GM12875 (cell line): ENCODE results near the gene LEMD1.

ENCODE experiments used
- H3K4me3 ChIP-seq: one replicate; pipeline ENCODE4 v1.5.1; 2011; ENCODE audit warnings: low read depth, low read length, control low read depth
- CTCF ChIP-seq: IDR thresholded peaks from 2 replicates; pipeline ENCODE4 v1.5.1; 2011; ENCODE audit warnings: low read depth, mild to moderate bottlenecking, control low read depth, inconsistent platforms, low read length, moderate library complexity, borderline replicate concordance; ENCODE audit not compliant: insufficient read depth

The LEMD1 gene

GRCh38 chr1:205451202-205451601 lies 29.3 kb upstream of the LEMD1 start:
- no peak overlapping the region for H3K4me3 ChIP-seq
- TF ChIP-seq CTCF: no peak

GRCh38 chr1:205450448-205450847 lies 28.6 kb upstream of the LEMD1 start:
- no peak for TF ChIP-seq CTCF
- H3K4me3 ChIP-seq: no peak overlapping the region

DNA sequence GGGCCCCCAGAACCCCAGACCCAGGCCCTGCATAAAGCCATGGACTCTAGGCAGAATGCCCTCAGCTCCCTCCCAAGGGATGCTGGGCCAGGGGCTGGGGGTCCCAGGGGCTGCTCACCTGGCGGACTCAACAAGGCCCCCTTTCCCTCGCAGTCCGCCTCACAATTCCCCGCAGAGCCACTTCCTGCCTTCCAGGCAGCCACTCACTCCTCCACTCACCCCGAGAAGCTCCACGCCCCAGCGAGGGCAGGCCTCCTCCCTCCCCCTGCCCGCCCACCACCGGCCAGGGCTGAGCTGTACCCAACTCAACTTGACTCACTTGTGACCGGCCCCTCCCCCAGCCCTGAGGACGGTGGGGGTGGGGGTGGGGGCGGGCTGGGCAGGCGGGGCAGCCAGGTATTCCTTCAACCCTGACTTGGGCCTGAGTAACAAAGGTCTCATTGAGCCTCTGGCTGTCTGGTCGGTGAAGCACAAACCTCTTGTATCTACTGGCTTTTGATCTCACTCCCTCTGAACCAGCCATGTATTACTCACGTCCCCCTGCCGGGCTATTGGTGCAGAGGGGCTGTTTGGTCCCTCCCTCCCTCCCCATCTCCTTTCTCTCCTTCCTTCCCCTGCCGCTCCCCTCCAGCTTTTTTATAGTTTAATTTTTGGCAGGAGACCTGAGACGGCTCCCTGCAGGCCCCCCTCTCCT lies 28.0 kb upstream of the LEMD1 start:
- no peak overlapping the region for H3K4me3 ChIP-seq
- no peak for TF ChIP-seq CTCF

DNA sequence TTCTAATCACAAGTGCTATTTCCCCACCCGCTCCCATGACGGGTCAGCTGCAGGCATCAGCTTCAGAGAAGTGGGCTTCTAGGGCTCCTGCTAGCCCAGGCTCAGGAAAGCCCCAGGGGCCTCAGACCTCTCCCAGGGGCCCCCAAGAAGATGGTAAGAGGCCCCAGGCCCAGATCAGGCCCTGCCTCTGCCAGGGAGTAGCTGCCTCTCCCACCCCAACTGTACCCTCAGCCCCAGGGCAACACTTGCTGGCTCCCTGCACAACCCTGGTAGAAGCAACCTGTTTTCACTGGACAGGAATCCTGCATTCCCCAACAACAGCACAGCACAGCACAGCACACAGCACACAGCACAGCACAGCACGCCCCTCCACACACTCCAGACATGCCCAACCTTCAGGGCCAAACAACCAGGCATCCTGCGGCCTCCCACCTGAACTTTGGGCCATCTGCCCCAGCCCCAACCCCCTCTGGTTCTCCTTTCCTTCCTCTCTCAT lies 27.4 kb upstream of the LEMD1 start:
- TF ChIP-seq CTCF: no peak
- H3K4me3 ChIP-seq: no peak overlapping the region

DNA sequence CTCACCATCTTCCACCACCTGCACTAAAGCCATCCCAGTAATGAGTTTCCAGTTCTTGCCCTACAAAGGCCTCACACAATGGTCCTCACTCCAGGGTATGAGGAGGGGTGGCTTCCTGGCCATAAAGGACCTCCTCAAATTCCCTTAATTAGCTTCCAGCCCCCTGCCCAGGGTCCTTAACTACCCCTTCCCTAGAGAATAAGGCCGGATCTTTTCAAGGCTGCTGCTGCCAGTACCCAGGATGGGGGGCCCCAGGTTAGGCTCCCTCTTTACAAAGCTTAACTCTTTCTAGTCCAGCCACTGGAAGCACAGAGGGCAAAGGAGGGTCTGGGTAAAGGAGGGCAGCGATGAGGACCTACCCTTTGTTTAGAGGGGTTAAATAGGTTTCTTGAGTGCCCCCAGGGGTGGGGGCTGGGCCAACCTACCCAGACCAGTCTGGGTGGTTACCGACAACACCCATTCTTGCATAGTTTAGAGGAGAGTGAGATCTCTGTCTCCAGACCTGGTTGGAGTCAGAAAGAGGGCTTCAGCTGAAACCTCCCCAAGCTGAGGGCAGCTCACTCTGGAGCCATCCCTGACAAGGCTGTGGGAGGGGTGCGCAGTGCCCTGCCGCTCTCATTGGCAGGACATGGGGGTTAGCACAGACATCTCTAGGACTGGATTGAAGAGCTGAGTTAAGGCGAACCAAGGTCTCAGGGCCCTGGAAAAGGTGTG lies 26.8 kb upstream of the LEMD1 start:
- TF ChIP-seq CTCF: no peak
- H3K4me3 ChIP-seq: no peak overlapping the region

DNA sequence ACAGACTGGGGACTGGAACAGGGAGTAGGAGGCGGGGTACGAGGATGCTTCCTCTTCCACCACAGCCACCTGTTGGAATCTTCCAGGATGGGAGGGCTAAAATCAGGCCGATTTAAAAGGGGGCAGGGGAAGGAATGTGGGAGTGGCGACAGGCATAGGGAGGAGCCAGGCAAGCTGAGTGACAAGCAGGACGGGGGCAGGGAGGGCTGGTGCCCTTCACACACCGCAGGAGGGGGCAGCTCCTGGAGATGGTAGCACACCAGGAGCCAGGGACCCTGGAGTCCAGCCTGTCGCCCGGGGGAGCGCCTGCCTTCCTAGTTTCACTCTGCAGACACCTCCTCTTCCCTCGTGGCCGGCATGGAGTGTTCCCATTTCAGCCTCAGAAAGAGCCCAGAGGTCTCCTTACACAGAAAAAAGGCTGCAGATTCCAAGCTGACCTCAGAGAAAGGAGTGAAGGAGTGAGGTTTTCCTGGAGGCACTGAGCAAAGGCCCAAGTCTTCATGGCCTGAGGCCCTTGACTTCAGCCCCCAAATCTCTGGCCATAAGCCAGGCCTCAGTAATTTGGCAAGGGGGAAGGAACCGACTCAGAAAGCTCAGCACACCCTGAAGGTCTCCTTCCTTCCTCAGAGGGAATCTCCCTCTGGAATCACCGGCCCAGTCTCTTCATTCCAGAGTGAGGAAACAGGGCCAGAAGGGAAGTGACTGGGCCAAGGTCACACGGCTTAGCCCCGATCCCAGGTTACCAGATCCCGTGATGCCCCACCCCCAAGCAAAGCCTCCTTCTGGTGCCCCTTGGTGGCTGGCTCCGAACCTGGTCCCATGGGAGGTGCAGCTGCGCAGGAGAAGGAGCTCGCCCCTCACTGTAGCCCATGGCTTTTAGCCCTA lies 25.8 kb upstream of the LEMD1 start:
- H3K4me3 ChIP-seq: no peak overlapping the region
- no peak for TF ChIP-seq CTCF
